ENCODE results near the gene LAPTM4A.
A peak's percentile ranks its signal among the peaks of the same experiment; 100 is the strongest.

Gene LAPTM4A
- long read RNA-seq, transcript LAPTM4A-201 (7 exons, 1,765 nt) = major isoform, 224 of 231 reads
- long read RNA-seq, partial matches to known transcripts = 1 of 231 reads
- long read RNA-seq, other reads (novel, unspliced or antisense) = 6 of 231 reads

DNA sequence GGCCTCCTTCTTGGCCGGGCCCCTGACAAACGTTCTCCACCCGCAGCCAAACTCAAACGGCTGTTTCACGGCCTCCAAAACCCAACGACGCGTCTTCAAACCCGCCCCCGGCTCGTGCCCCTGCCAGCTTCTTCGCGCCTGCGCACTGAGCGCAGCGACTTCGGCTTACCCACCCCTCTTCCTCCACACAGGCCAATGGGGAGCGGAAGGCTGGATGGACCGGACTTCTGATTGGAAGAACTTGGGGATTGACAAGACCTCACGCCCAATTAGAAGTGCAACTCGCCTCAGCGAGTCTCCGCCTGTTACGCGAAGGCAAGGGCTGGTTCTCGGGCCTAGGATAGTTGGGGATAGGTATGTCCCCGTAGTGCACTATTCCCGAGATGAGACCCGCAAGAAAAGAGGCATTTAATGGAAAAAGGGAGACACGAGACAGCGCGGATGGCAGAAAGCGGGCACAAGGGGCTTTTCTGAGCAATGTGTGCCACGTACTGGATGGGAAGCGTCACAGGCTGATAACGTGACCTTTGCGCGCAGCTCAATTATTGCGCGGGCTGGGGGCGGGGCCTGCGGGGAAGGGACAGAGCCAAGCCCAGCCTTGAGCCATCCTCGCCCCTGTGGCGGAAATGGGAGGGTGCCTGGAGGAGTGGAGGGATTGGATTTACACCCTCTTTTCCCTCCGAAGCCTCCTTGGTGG is at the start of gene LAPTM4A:
Gene LAPTM4A (minus strand): TSS at position 97 of the 697 bp plus-strand sequence. CDS start 108 bp downstream, outside the sequence.
- H3K27me3 ChIP-seq (ENCODE audit: insufficient read depth, poor library complexity, severe bottlenecking) = no peaks in the 10 kb centered on the region
- TF ChIP-seq POLR2AphosphoS5 (IDR thresholded peaks at IDR 0.05; ENCODE audit: low read depth) (peak; percentile 63), SPI1 (IDR thresholded peaks at IDR 0.05; ENCODE audit: borderline replicate concordance, low read depth) (no peak)
- TF ChIP-seq, protein P1, sequence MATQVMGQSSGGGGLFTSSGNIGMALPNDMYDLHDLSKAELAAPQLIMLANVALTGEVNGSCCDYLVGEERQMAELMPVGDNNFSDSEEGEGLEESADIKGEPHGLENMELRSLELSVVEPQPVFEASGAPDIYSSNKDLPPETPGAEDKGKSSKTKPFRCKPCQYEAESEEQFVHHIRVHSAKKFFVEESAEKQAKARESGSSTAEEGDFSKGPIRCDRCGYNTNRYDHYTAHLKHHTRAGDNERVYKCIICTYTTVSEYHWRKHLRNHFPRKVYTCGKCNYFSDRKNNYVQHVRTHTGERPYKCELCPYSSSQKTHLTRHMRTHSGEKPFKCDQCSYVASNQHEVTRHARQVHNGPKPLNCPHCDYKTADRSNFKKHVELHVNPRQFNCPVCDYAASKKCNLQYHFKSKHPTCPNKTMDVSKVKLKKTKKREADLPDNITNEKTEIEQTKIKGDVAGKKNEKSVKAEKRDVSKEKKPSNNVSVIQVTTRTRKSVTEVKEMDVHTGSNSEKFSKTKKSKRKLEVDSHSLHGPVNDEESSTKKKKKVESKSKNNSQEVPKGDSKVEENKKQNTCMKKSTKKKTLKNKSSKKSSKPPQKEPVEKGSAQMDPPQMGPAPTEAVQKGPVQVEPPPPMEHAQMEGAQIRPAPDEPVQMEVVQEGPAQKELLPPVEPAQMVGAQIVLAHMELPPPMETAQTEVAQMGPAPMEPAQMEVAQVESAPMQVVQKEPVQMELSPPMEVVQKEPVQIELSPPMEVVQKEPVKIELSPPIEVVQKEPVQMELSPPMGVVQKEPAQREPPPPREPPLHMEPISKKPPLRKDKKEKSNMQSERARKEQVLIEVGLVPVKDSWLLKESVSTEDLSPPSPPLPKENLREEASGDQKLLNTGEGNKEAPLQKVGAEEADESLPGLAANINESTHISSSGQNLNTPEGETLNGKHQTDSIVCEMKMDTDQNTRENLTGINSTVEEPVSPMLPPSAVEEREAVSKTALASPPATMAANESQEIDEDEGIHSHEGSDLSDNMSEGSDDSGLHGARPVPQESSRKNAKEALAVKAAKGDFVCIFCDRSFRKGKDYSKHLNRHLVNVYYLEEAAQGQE (IDR thresholded peaks at IDR 0.05; ENCODE audit: insufficient replicate concordance, low read depth) = peak; percentile 15
- peak within 1 kb of the TSS; percentile 93 for H3K27ac ChIP-seq (replicated peaks)
- peak; percentile 99 for DNase-seq (ENCODE audit: low read depth in 1 of 2, low spot score in 1 of 2)
- peak within 1 kb of the TSS; percentile 72 for H3K4me3 ChIP-seq (replicated peaks; ENCODE audit: insufficient read depth, low read length)

DNA sequence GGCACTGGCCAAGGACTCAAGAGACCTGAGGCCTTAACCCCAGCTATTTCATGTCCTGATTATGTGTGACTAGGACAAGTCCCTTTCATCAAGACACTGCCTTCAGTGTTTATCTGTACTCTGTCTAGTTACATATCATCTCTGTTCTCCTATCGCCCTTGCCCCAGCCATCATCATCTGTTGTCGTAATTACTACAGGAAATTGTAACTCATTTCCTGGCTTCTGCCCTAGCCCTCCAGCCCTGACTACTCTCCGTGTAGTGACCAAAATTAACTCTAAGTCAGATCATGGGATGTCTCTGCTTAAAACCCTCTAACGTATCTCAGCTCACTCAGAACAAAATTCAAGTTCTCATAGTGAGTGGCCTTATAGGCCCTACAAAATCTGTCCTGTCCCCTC is 49.3 kb upstream of the LAPTM4A start:
- no peak for DNase-seq (ENCODE audit: low read depth in 1 of 2, low spot score in 1 of 2)

DNA sequence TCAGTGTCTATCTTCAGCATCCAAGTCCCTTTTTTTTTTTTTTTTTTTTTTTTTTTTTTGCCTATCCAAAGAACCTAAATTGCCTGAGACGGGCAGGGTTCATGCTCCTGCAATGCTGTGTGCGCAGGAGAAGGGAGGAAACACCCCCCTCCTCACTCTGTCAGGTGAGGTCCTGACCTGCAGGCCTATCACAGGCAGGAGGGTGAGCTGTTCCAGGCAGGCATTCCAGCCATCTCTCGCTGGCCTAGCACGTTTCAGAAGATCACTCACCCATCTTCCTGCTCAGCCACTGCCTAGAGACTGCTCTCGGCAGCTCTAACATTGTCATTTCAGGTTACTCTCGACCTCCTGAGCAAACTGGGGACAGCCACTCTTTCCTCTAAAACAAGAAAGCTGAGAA is 48.4 kb upstream of the LAPTM4A start:
- Histone ChIP-seq H3K27me3 (ENCODE audit: insufficient read depth, poor library complexity, severe bottlenecking) (peaks cover 4% of the 10 kb centered on the region), H3K27ac (replicated peaks) (no peak overlapping the region), H3K4me3 (replicated peaks; ENCODE audit: insufficient read depth, low read length) (no peak overlapping the region)
- no peak for DNase-seq (ENCODE audit: low read depth in 1 of 2, low spot score in 1 of 2)
- no peak for TF ChIP-seq POLR2AphosphoS5 (IDR thresholded peaks at IDR 0.05; ENCODE audit: low read depth)
- no peak for TF ChIP-seq GABPA (IDR thresholded peaks at IDR 0.05; ENCODE audit: low read depth)
- TF ChIP-seq, protein P1 (IDR thresholded peaks at IDR 0.05; ENCODE audit: insufficient replicate concordance, low read depth) = no peak
- TF ChIP-seq SPI1 (IDR thresholded peaks at IDR 0.05; ENCODE audit: borderline replicate concordance, low read depth) = no peak

More for the DNA sequence above, 49.3 kb upstream of the LAPTM4A start:
- H3K27ac ChIP-seq (replicated peaks) = no peak overlapping the region
- H3K4me3 ChIP-seq (replicated peaks; ENCODE audit: insufficient read depth, low read length) = no peak overlapping the region
- TF ChIP-seq, protein P2, sequence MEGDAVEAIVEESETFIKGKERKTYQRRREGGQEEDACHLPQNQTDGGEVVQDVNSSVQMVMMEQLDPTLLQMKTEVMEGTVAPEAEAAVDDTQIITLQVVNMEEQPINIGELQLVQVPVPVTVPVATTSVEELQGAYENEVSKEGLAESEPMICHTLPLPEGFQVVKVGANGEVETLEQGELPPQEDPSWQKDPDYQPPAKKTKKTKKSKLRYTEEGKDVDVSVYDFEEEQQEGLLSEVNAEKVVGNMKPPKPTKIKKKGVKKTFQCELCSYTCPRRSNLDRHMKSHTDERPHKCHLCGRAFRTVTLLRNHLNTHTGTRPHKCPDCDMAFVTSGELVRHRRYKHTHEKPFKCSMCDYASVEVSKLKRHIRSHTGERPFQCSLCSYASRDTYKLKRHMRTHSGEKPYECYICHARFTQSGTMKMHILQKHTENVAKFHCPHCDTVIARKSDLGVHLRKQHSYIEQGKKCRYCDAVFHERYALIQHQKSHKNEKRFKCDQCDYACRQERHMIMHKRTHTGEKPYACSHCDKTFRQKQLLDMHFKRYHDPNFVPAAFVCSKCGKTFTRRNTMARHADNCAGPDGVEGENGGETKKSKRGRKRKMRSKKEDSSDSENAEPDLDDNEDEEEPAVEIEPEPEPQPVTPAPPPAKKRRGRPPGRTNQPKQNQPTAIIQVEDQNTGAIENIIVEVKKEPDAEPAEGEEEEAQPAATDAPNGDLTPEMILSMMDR (IDR thresholded peaks at IDR 0.05; ENCODE audit: insufficient read depth, low read length) = no peak
- TF ChIP-seq POLR2AphosphoS5 (IDR thresholded peaks at IDR 0.05; ENCODE audit: low read depth) (no peak), GABPA (IDR thresholded peaks at IDR 0.05; ENCODE audit: low read depth) (no peak)
- TF ChIP-seq, protein P1 (IDR thresholded peaks at IDR 0.05; ENCODE audit: insufficient replicate concordance, low read depth) = no peak
- no peaks in the 10 kb centered on the region for H3K27me3 ChIP-seq (ENCODE audit: insufficient read depth, poor library complexity, severe bottlenecking)
